Karpas-422 (cell line): ENCODE data around the gene OR2D2. TPM values are rescaled to one million over a fixed set of nuclear protein-coding genes. Genes with fewer than 3 reads are reported as not detected.

Experiments
- DNase-seq: peaks from one replicate; pipeline ENCODE4 v3.0.0-alpha.2; 2015
- H2AFZ ChIP-seq: fragments of 200-600 bp; sonication (generic); 2 replicates; pipeline ENCODE4 v1.6.1; 2014; ENCODE audit warnings: antibody characterized with exemption, low read length, mixed read lengths
- H3K27ac ChIP-seq: fragments of 200-600 bp; sonication (generic); 2 replicates; pipeline ENCODE4 v1.5.1; 2014; ENCODE audit warnings: mild to moderate bottlenecking, low read length, moderate library complexity
- H3K27me3 ChIP-seq: fragments of 200-600 bp; sonication (generic); 2 replicates; pipeline ENCODE4 v1.6.1; 2014; ENCODE audit warnings: low read length, mixed read lengths
- H3K36me3 ChIP-seq: fragments of 200-600 bp; sonication (generic); 2 replicates; pipeline ENCODE4 v1.6.1; 2014; ENCODE audit warnings: low read length, mixed read lengths; ENCODE audit not compliant: insufficient read depth
- H3K4me1 ChIP-seq: fragments of 200-600 bp; sonication (generic); 2 replicates; pipeline ENCODE4 v1.6.1; 2014; ENCODE audit warnings: mild to moderate bottlenecking, low read length, mixed read lengths
- H3K4me2 ChIP-seq: fragments of 200-600 bp; sonication (generic); 2 replicates; pipeline ENCODE4 v1.6.1; 2014; ENCODE audit warnings: low read length, low read depth, mild to moderate bottlenecking; ENCODE audit not compliant: poor library complexity, severe bottlenecking
- H3K4me3 ChIP-seq: fragments of 200-600 bp; sonication (generic); 2 replicates; pipeline ENCODE4 v1.5.1; 2014; ENCODE audit warnings: mild to moderate bottlenecking, antibody characterized with exemption, low read length, mixed read lengths
- H3K79me2 ChIP-seq: fragments of 200-600 bp; sonication (generic); 2 replicates; pipeline ENCODE4 v1.6.1; 2014; ENCODE audit warnings: mild to moderate bottlenecking, low read length, mixed read lengths
- H3K9ac ChIP-seq: fragments of 200-600 bp; sonication (generic); 2 replicates; pipeline ENCODE4 v1.6.0; 2014; ENCODE audit warnings: low read length
- H3K9me2 ChIP-seq: fragments of 200-600 bp; sonication (generic), shearing (Covaris generic); replicated peaks from 2 replicates; pipeline ENCODE4 v1.6.0; 2014; ENCODE audit warnings: mild to moderate bottlenecking, low read length, moderate library complexity; ENCODE audit not compliant: insufficient read depth
- H3K9me3 ChIP-seq: fragments of 300-700, 200-600 bp; sonication (generic); 2 replicates; pipeline ENCODE4 v1.6.1; 2014; ENCODE audit warnings: low read length, mixed read lengths
- H4K20me1 ChIP-seq: fragments of 200-600 bp; sonication (generic); 2 replicates; pipeline ENCODE4 v1.6.1; 2014; ENCODE audit warnings: mild to moderate bottlenecking, antibody characterized with exemption, low read length, low read depth; ENCODE audit not compliant: insufficient read depth
- total RNA-seq: library from RNA; depleted of rRNA; stranded (reverse); fragments of >200 nt; shearing (Covaris generic); gene quantifications from 2 replicates; pipeline ENCODE4 v1.2.3, GENCODE V29; 2014; ENCODE audit warnings: low replicate concordance; rRNA removed

The OR2D2 gene
- total RNA-seq, 1 experiment from 2014 or later: 0.71 TPM

DNA sequence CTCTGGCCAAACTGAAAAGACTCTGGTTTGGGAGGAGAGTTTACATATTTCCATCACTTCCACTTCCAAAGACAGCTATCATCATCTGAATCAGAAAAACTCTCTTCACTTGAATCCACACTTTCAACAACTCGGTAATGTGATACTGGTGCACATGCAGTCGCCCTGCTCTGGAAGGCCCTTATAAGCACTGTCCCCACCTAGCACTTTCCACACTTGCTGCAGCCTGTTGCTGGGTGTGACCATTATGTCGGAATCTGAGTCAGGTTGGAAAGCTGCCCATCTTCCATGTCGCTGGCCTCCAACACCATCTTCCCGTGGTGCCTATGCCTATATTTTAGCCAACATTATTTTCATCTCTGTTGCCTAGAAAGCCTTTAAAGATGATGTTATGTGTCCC lies 47.9 kb downstream of the OR2D2 start:
- Histone ChIP-seq H2AFZ (no peak overlapping the region), H3K4me2 (no peak overlapping the region), H3K27me3 (no peaks in the 10 kb centered on the region), H3K79me2 (no peaks in the 10 kb centered on the region), H3K36me3 (no peaks in the 10 kb centered on the region), H3K4me1 (no peaks in the 10 kb centered on the region), H4K20me1 (no peaks in the 10 kb centered on the region), H3K9ac (no peak overlapping the region), H3K4me3 (no peak overlapping the region), H3K27ac (no peak overlapping the region), H3K9me3 (no peaks in the 10 kb centered on the region), H3K9me2 (no peaks in the 10 kb centered on the region)
- no peak for DNase-seq

DNA sequence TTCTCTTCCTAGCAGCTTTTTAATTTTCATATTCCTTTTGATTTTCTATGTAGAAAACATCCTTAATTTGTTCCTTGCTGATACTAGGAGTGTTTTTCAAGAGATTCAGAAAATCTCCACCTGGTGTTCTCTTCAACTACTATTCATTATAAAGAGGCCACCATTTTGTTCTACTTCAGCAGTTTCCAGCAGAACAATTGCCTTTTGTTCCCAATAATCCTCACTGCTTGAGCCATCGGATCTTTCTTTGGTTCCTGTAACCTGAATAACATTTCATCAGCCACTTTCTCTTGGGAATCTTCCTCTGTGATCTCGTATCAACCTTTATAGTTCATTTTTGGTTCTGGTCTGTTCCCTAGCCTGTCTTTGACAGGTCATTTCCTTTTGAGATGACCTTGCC lies 48.6 kb downstream of the OR2D2 start:
- Histone ChIP-seq H3K9ac (no peak overlapping the region), H2AFZ (no peak overlapping the region), H3K27ac (no peak overlapping the region), H3K4me2 (no peak overlapping the region), H3K27me3 (no peaks in the 10 kb centered on the region), H3K4me3 (no peak overlapping the region), H3K79me2 (no peaks in the 10 kb centered on the region), H3K9me3 (no peaks in the 10 kb centered on the region), H4K20me1 (no peaks in the 10 kb centered on the region), H3K36me3 (no peaks in the 10 kb centered on the region), H3K4me1 (no peaks in the 10 kb centered on the region), H3K9me2 (no peaks in the 10 kb centered on the region)
- DNase-seq: no peak

DNA sequence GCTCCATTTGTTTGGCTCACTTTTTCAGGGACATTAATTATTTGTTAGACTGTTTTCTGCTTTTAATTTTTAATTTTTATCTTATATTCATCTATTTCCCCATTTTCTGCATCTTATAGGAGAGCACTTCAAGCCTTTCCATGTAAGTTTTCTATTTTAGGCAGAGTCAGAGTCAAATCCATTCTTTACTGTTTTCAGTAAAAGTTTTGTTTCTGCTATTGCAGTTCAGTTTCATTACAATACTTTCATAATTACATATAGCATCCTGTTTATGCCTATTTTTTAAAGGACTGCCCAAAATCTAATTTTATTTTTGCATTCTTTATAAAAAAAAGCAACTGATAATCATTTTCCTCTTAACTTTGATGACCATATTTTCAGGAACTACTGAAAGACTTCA lies 50.6 kb downstream of the OR2D2 start:
- no peaks in the 10 kb centered on the region for H3K79me2 ChIP-seq
- H3K9me2 ChIP-seq: no peaks in the 10 kb centered on the region
- no peak overlapping the region for H3K27ac ChIP-seq
- no peak overlapping the region for H3K4me3 ChIP-seq
- H3K4me1 ChIP-seq: no peaks in the 10 kb centered on the region
- no peak overlapping the region for H3K9ac ChIP-seq
- H3K9me3 ChIP-seq: no peaks in the 10 kb centered on the region
- DNase-seq: no peak
- no peaks in the 10 kb centered on the region for H3K27me3 ChIP-seq
- H2AFZ ChIP-seq: no peak overlapping the region
- H3K36me3 ChIP-seq: no peaks in the 10 kb centered on the region
- H4K20me1 ChIP-seq: no peaks in the 10 kb centered on the region
- H3K4me2 ChIP-seq: no peak overlapping the region

Other genes with a start within 250 kb of the OR2D2 start
- gene DCHS1, start 236.7 kb downstream of the OR2D2 start, total RNA-seq: 0.04 and 0.11 TPM in 2 replicates
- gene MRPL17, start 209.2 kb downstream of the OR2D2 start, total RNA-seq: 55.4 and 67.3 TPM in 2 replicates
- 0.22 and 0.48 TPM in 2 replicates for gene OR2AG2, start 120.5 kb downstream of the OR2D2 start, total RNA-seq
- gene OR2AG1, start 109.5 kb downstream of the OR2D2 start, total RNA-seq: not detected in 2 replicates
- 0.54 and 2.9 TPM in 2 replicates for gene OR6A2, start 92.8 kb downstream of the OR2D2 start, total RNA-seq
- not detected in 2 replicates for gene OR10A5, start 46.8 kb downstream of the OR2D2 start, total RNA-seq
- not detected in 2 replicates for gene OR10A2, start 29.4 kb downstream of the OR2D2 start, total RNA-seq
- not detected in 2 replicates for gene OR10A4, start 15.9 kb downstream of the OR2D2 start, total RNA-seq
- gene OR2D3, start 28.5 kb upstream of the OR2D2 start, total RNA-seq: not detected in 2 replicates
- gene ZNF215, start 33.9 kb upstream of the OR2D2 start, total RNA-seq: 12.3 and 26.9 TPM in 2 replicates
- not detected in 2 replicates for gene ZNF214, start 127.8 kb upstream of the OR2D2 start, total RNA-seq
- 0.19 and 0.51 TPM in 2 replicates for gene NLRP14, start 128.0 kb upstream of the OR2D2 start, total RNA-seq
- gene RBMXL2, start 196.5 kb upstream of the OR2D2 start, total RNA-seq: 0.14 TPM in 1 of 2 replicates, not detected in the other